GM20000 (cell line): ENCODE results near the gene KLHL33.
A peak's percentile ranks its signal among the peaks of the same experiment; 100 is the strongest.

Experiments used
- DNase-seq: peaks from one replicate; pipeline ENCODE4 v3.0.0; 2012; ENCODE audit warnings: low spot score
- CTCF ChIP-seq: IDR thresholded peaks from 2 replicates; pipeline ENCODE4 v1.5.1; 2012; ENCODE audit warnings: mild to moderate bottlenecking, control low read depth; ENCODE audit errors: extremely low read depth, missing control alignments

The KLHL33 gene

DNA sequence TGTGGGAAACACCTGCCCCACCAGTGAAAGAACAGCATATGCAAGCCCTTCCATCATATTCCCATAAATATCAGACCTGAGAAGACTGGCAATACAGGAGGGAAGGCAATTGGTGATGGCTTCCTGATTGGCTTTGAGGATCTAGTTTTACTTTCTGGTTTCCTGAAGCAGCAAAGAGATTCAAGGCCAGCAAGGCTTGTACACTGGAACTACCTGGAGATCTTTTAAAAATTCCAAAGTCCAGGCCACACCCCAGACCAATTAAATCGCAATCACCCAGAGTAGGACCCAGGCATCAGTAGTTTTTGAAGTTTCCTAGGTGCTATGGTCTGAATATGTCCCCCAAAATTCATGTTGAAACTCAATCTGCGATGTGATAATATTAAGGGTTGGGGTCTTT lies 19.7 kb downstream of the KLHL33 start:
- DNase-seq, result no peak
- no peak for TF ChIP-seq CTCF

GRCh38 chr14:20415782-20416206 lies 20.2 kb downstream of the KLHL33 start:
- DNase-seq, result peak; percentile 64
- peak; percentile 19 for TF ChIP-seq CTCF

DNA sequence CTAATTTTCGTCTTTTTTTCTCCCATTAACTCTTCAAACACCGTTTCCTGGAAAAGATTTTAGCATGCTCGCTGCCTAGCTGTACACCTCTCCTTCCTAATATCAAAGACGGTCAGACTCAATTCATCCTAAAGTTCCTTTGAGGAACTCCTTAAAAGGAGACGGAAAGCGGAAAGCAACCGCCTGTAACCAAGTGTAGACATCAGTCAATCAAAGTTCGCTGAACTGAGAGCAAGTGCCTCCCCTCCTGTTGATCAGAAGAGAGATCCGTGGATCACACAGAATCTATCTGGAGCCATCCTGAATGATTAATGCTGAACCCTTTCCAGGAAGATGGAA lies 22.3 kb downstream of the KLHL33 start:
- DNase-seq, result peak; percentile 61
- no peak for TF ChIP-seq CTCF

DNA sequence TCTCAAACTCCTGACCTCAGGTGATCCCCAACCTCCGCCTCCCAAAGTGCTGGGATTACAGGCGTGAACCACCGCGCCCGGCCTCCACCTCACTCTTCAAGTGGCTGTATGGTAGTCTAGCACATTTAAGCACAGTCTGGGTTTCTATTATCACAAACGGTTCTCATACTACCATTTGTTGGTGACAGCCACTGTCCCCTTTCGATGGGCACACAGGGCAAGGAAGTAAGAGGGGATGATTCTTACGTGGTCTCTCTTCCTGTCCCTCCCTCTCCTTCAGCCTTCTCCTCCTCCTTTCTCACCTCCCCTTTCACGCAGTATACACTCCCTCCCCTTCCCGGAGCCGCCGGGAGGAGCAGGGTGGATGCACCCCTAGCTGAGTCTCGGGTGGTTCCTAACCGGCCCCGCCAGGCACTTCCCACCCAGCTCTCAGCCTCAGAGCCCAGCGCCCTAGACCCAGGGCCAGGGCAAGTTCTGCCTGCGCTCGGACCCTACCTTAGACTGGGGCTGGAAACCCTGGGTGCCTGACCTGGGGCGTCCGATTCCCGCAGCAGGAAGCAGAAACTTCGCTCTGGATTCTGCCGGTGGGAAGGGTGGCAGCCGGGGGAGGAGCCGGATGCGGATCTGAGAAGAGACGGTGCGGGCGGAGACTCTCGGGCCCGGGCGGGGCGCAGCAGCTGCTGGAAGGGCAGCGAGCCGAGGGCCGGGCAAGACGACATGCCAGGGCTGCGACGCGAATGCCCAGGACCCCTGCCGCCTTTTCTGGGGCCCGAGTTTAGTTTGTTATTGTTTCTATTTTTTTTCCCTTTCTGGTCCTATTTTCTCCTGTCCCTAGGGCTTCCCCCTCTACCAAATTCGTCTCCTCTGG lies 22.9 kb downstream of the KLHL33 start, which contains the start of gene TEP1:
TSS of gene TEP1 (minus strand) at position 626 of the 868 bp plus-strand sequence. CDS start 5,062 bp downstream, outside the sequence.
- peak; percentile 74 for DNase-seq
- TF ChIP-seq CTCF, result no peak

GRCh38 chr14:20412411-20412810 lies 23.6 kb downstream of the KLHL33 start:
- no peak for TF ChIP-seq CTCF
- peak; percentile 53 for DNase-seq

DNA sequence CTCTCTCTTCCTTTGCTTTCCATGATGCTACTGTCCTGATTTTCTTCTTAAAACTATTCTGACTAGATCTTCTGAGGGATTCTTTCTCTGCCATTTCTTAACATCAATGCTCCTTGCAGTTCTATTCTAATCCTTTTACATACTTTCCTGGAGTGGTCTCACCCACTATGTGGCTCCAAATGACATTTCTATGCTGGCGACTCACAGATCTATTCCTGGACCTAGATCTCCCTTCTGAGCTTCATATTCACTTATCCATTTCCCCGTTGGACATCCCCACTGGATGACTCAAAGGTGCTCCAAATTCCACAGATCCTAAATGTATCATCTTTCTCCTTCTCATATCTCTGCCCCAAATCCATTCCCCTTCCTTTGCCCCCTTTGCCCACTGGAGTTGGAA lies 26.7 kb downstream of the KLHL33 start:
- no peak for DNase-seq
- no peak for TF ChIP-seq CTCF

- no peak for TF ChIP-seq CTCF
Observed at GRCh38 chr14:20403521-20403920, 32.4 kb downstream of the KLHL33 start.

More at GRCh38 chr14:20403521-20403920, 32.4 kb downstream of the KLHL33 start:
- no peak for DNase-seq
